Lower leg skin (tissue), 3 donors: ENCODE data around the gene CTNND2.

ENCODE experiments used
- POLR2A ChIP-seq, 2 donors: fragments of 450-650 bp; IDR thresholded peaks; one replicate each; pipeline ENCODE4 v1.6.1; 2016 to 2017; ENCODE audit warnings: antibody characterized with exemption in 2 of 2, mild to moderate bottlenecking in 1 of 2, moderate library complexity in 1 of 2
- TF ChIP-seq, protein P1 (sequence below), 3 donors: fragments of 450-650 bp; IDR thresholded peaks; one replicate each; pipeline ENCODE4 v1.5.1; 2016; ENCODE audit warnings: antibody characterized with exemption in 3 of 3, mild to moderate bottlenecking in 3 of 3, moderate library complexity in 2 of 3

DNA sequence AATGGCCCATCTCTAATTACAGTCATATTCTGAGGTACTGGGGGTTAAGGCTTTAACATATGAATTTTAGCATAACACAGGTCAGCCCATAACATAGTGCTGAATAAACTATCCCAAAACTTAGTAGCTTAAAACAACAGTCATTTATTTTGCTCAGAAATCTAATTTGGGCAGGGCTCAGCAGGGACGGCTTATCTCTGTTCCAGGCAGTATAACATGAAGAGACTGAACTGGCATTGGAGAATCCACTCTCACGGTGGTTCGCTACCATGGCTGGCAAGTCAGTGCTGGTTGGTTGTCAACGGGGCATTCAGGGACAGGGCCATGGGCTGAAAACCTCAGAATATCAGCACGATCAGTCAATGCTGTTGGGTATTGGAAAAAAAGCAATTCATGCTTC is 622.4 kb downstream of the CTNND2 start:
- TF ChIP-seq, protein P1, sequence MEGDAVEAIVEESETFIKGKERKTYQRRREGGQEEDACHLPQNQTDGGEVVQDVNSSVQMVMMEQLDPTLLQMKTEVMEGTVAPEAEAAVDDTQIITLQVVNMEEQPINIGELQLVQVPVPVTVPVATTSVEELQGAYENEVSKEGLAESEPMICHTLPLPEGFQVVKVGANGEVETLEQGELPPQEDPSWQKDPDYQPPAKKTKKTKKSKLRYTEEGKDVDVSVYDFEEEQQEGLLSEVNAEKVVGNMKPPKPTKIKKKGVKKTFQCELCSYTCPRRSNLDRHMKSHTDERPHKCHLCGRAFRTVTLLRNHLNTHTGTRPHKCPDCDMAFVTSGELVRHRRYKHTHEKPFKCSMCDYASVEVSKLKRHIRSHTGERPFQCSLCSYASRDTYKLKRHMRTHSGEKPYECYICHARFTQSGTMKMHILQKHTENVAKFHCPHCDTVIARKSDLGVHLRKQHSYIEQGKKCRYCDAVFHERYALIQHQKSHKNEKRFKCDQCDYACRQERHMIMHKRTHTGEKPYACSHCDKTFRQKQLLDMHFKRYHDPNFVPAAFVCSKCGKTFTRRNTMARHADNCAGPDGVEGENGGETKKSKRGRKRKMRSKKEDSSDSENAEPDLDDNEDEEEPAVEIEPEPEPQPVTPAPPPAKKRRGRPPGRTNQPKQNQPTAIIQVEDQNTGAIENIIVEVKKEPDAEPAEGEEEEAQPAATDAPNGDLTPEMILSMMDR (IDR thresholded peaks at IDR 0.05) = no peak
- no peak for TF ChIP-seq POLR2A (IDR thresholded peaks at IDR 0.05)
